Body of pancreas (tissue), 4 donors: ENCODE results near the gene LMOD1.

Source experiments
- POLR2A ChIP-seq, 3 donors: fragments of 450-650 bp; IDR thresholded peaks; one replicate each; pipeline ENCODE4 v1.6.1; 2016; ENCODE audit warnings: antibody characterized with exemption in 3 of 3, mild to moderate bottlenecking in 2 of 3
- TF ChIP-seq, protein P1 (sequence below), 7 experiments: fragments of 450-650 bp in 4 of 7; fragments of 200-600 bp in 3 of 7; sonication (generic) in 3 of 7; IDR thresholded peaks; one replicate each; pipeline ENCODE4 v1.5.1; 2016 to 2019; ENCODE audit warnings: antibody characterized with exemption in 7 of 7

DNA sequence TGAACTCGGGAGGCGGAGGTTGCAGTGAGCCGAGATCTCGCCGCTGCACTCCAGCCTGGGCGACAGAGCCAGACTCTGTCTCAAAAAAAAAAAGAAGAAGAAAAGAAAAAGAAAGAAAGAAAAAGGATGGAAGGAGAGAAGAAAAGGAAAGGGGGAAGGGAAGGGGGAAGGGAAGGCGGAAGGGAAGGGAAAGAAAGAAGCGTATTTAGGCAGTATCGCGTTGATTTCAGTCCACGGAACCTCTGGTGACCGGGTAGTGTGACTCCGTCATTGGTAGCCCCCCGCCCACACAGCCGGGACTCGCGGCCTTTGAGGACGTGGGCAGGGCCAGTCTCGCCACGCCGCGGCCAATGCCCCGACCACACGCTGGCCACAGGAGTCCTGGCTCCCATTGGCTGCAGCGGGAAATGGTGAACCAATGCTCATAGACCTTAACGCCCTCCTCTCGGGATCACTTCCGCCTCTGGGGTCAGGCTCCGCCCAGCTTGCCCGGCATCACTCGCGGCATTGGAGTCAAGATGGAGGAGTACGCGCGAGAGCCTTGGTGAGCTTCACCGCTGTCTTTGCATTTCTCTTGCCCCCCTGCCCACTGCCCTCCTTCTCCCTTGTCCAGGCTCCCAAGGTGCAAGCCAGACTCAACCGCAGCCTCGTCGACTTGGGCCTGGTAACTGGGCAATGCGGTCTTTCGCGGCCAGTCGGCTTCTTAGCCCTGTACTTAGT lies 8.8 kb upstream of the LMOD1 start, which contains the start of gene TIMM17A:
- TF ChIP-seq, protein P1, sequence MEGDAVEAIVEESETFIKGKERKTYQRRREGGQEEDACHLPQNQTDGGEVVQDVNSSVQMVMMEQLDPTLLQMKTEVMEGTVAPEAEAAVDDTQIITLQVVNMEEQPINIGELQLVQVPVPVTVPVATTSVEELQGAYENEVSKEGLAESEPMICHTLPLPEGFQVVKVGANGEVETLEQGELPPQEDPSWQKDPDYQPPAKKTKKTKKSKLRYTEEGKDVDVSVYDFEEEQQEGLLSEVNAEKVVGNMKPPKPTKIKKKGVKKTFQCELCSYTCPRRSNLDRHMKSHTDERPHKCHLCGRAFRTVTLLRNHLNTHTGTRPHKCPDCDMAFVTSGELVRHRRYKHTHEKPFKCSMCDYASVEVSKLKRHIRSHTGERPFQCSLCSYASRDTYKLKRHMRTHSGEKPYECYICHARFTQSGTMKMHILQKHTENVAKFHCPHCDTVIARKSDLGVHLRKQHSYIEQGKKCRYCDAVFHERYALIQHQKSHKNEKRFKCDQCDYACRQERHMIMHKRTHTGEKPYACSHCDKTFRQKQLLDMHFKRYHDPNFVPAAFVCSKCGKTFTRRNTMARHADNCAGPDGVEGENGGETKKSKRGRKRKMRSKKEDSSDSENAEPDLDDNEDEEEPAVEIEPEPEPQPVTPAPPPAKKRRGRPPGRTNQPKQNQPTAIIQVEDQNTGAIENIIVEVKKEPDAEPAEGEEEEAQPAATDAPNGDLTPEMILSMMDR (IDR thresholded peaks at IDR 0.05) = peak in 3 of 7 experiments; percentile 2 to 30 (median 8)
- peak; percentile 80 to 93 (median 92) for TF ChIP-seq POLR2A (IDR thresholded peaks at IDR 0.05)
